ENCODE measurements around the gene UBE2J2.

UBE2J2 gene

GRCh38 chr1:1239227-1239613, 34.4 kb downstream of the UBE2J2 start:
- no peak overlapping the region for H3K4me3 ChIP-seq (replicated peaks; ENCODE audit: low read depth, low read length)
- TF ChIP-seq CTCF (IDR thresholded peaks at IDR 0.05; ENCODE audit: low read depth, low read length, missing control alignments): no peak
- no peak for DNase-seq (ENCODE audit: extremely low read depth, low read depth)

GRCh38 chr1:1238702-1239178, 34.9 kb downstream of the UBE2J2 start:
- no peak for TF ChIP-seq CTCF (IDR thresholded peaks at IDR 0.05; ENCODE audit: low read depth, low read length, missing control alignments)
- no peak for DNase-seq (ENCODE audit: extremely low read depth, low read depth)
- no peak overlapping the region for H3K4me3 ChIP-seq (replicated peaks; ENCODE audit: low read depth, low read length)

- no peak for TF ChIP-seq CTCF (IDR thresholded peaks at IDR 0.05; ENCODE audit: low read depth, low read length, missing control alignments)
- DNase-seq (ENCODE audit: extremely low read depth, low read depth): no peak
- no peak overlapping the region for H3K4me3 ChIP-seq (replicated peaks; ENCODE audit: low read depth, low read length)
These were observed 35.6 kb downstream of the UBE2J2 start for GRCh38 chr1:1237874-1238701.

GRCh38 chr1:1236945-1237873, 36.4 kb downstream of the UBE2J2 start:
- TF ChIP-seq CTCF (IDR thresholded peaks at IDR 0.05; ENCODE audit: low read depth, low read length, missing control alignments): no peak
- H3K4me3 ChIP-seq (replicated peaks; ENCODE audit: low read depth, low read length): no peak overlapping the region
- no peak for DNase-seq (ENCODE audit: extremely low read depth, low read depth)

GRCh38 chr1:1236176-1236763, 37.4 kb downstream of the UBE2J2 start:
- no peak for DNase-seq (ENCODE audit: extremely low read depth, low read depth)
- TF ChIP-seq CTCF (IDR thresholded peaks at IDR 0.05; ENCODE audit: low read depth, low read length, missing control alignments): no peak
- H3K4me3 ChIP-seq (replicated peaks; ENCODE audit: low read depth, low read length): no peak overlapping the region

- TF ChIP-seq CTCF (IDR thresholded peaks at IDR 0.05; ENCODE audit: low read depth, low read length, missing control alignments): no peak
- no peak for DNase-seq (ENCODE audit: extremely low read depth, low read depth)
- no peak overlapping the region for H3K4me3 ChIP-seq (replicated peaks; ENCODE audit: low read depth, low read length)
These were observed 38.5 kb downstream of the UBE2J2 start for GRCh38 chr1:1235016-1235744.
